GM19239 (cell line): ENCODE measurements around the gene POLR2L.

Experiments
- DNase-seq: peaks from one replicate; pipeline ENCODE4 v3.0.0; 2011; ENCODE audit warnings: low spot score; ENCODE audit not compliant: insufficient read length
- FAIRE-seq: peaks from 2 replicates; lab custom pipeline; 2011; peaks lifted over from hg19 to GRCh38; lab: Jason Lieb, UNC

POLR2L gene

GRCh38 chr11:869399-870126 lies 27.2 kb upstream of the POLR2L start:
- FAIRE-seq, result no peak
- no peak for DNase-seq

GRCh38 chr11:868802-869201 lies 26.5 kb upstream of the POLR2L start:
- FAIRE-seq, result no peak

GRCh38 chr11:868394-868793 lies 26.1 kb upstream of the POLR2L start:
- FAIRE-seq (no peak), DNase-seq (no peak)

More at GRCh38 chr11:868802-869201, 26.5 kb upstream of the POLR2L start:
- no peak for DNase-seq

- no peak for FAIRE-seq
- no peak for DNase-seq
Measured at GRCh38 chr11:867856-868358, 25.6 kb upstream of the POLR2L start.

GRCh38 chr11:866481-866880 lies 24.2 kb upstream of the POLR2L start:
- FAIRE-seq (no peak), DNase-seq (no peak)

- no peak for FAIRE-seq
- no peak for DNase-seq
Measured at GRCh38 chr11:865462-866430, 23.4 kb upstream of the POLR2L start.

- FAIRE-seq (no peak), DNase-seq (no peak)
Measured at GRCh38 chr11:864898-865297, 22.6 kb upstream of the POLR2L start.

- FAIRE-seq (no peak), DNase-seq (no peak)
Measured at GRCh38 chr11:863910-864827, 21.8 kb upstream of the POLR2L start.

- DNase-seq (no peak), FAIRE-seq (no peak)
Measured at GRCh38 chr11:863023-863909, 20.9 kb upstream of the POLR2L start.

GRCh38 chr11:862696-863022 lies 20.3 kb upstream of the POLR2L start:
- FAIRE-seq (no peak), DNase-seq (no peak)

- no peak for DNase-seq
- FAIRE-seq, result no peak
Measured at GRCh38 chr11:862081-862661, 19.8 kb upstream of the POLR2L start.

GRCh38 chr11:861105-861479 lies 18.8 kb upstream of the POLR2L start:
- no peak for FAIRE-seq
- no peak for DNase-seq

GRCh38 chr11:860234-861104 lies 18.1 kb upstream of the POLR2L start:
- FAIRE-seq (no peak), DNase-seq (no peak)

- DNase-seq (no peak), FAIRE-seq (no peak)
Measured at GRCh38 chr11:859394-860131, 17.2 kb upstream of the POLR2L start.

GRCh38 chr11:858762-859339 lies 16.5 kb upstream of the POLR2L start:
- DNase-seq (no peak), FAIRE-seq (no peak)

GRCh38 chr11:858053-858761 lies 15.9 kb upstream of the POLR2L start:
- FAIRE-seq, result no peak
- no peak for DNase-seq
